Activated CD8-positive, alpha-beta T cell treated with anti-CD3 and anti-CD28 coated beads, Interleukin-2, amount 10 ng/mL, durations not matched to agents 7 days and 5 days (primary cell): ENCODE data around the gene C1orf232. TPM values are rescaled to one million over a fixed set of nuclear protein-coding genes. Genes with fewer than 3 reads are reported as not detected.

ENCODE experiments used
- ATAC-seq: fragments of 150-1000 bp; cut with Tn5 transposase; one replicate; pipeline ENCODE4 v1.10.0; 2021; ENCODE audit warnings: moderate library complexity
- CTCF ChIA-PET: fragments of 350-600 bp; sonication (Branson Sonifier 250); formaldehyde crosslinking; loops from one replicate; lab custom pipeline; 2021; ENCODE audit warnings: antibody characterized with exemption; lab: Charles Lee
- POLR2A ChIA-PET: fragments of 350-600 bp; sonication (Branson Sonifier 250); formaldehyde crosslinking; loops from one replicate; lab custom pipeline; 2021; ENCODE audit warnings: antibody characterized with exemption; lab: Charles Lee
- DNase-seq: peaks from one replicate; pipeline ENCODE4 v3.0.0-alpha.2; 2020
- H3K27ac Mint-ChIP-seq: one replicate; pipeline ENCODE4 v1.8.0; 2021; ENCODE audit warnings: mild to moderate bottlenecking, mixed read lengths
- H3K27me3 Mint-ChIP-seq: one replicate; pipeline ENCODE4 v1.8.0; 2021; ENCODE audit warnings: low read depth, mixed read lengths
- H3K36me3 Mint-ChIP-seq: one replicate; pipeline ENCODE4 v1.8.0; 2021; ENCODE audit warnings: low read depth, mixed read lengths
- H3K4me1 Mint-ChIP-seq: one replicate; pipeline ENCODE4 v1.8.0; 2021; ENCODE audit warnings: low read depth, mixed read lengths
- H3K4me3 Mint-ChIP-seq: one replicate; pipeline ENCODE4 v1.8.0; 2021; ENCODE audit warnings: mild to moderate bottlenecking, mixed read lengths
- H3K9me3 Mint-ChIP-seq: one replicate; pipeline ENCODE4 v1.8.0; 2022; ENCODE audit warnings: mixed read lengths; ENCODE audit not compliant: insufficient read depth
- total RNA-seq, 2 experiments: library from RNA; stranded (reverse); gene quantifications; one replicate each; pipeline ENCODE4 v1.2.3, GENCODE V29; 2021

Gene C1orf232
- total RNA-seq, 2 experiments from 2014 or later: not detected

DNA sequence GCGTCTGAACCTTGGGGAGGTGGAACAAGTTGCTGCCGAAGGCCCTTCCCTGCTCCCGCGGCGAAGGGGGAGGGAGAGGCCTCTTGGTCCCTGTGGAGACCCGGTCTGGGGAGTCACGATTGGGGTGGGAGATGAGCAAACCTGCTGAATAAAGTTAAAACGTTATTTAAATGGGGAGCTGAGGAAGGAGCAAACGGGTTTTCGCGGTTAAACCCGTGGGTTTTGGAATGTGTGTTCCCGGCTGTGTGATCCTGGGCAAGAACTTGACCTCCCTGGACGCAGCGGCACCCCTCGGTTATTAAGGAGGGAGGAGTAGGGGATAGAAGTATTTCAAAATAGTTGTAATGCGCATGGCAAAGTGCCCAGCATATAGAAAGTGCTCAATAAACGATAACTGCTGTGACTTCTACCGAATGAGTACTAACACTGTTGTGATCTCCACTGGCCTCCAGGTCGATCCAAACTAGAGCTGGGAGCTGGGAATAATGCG lies 6.5 kb downstream of the C1orf232 start:
- Mint-ChIP-seq H3K27me3 (peaks cover 36% of the 10 kb centered on the region), H3K27ac (no peak overlapping the region), H3K4me3 (peak overlapping the region; percentile 53), H3K9me3 (no peaks in the 10 kb centered on the region), H3K4me1 (peaks cover 21% of the 10 kb centered on the region), H3K36me3 (no peaks in the 10 kb centered on the region)
- no peak for ATAC-seq
- POLR2A ChIA-PET: no interaction called here
- no peak for DNase-seq
- CTCF ChIA-PET: interaction anchor here (0.9 to 1.8 kb wide), 6 partner anchors 8 to 255 kb away, joined by 3 to 5 read pairs (median 4); partner anchors contain the start of gene ZNF593

DNA sequence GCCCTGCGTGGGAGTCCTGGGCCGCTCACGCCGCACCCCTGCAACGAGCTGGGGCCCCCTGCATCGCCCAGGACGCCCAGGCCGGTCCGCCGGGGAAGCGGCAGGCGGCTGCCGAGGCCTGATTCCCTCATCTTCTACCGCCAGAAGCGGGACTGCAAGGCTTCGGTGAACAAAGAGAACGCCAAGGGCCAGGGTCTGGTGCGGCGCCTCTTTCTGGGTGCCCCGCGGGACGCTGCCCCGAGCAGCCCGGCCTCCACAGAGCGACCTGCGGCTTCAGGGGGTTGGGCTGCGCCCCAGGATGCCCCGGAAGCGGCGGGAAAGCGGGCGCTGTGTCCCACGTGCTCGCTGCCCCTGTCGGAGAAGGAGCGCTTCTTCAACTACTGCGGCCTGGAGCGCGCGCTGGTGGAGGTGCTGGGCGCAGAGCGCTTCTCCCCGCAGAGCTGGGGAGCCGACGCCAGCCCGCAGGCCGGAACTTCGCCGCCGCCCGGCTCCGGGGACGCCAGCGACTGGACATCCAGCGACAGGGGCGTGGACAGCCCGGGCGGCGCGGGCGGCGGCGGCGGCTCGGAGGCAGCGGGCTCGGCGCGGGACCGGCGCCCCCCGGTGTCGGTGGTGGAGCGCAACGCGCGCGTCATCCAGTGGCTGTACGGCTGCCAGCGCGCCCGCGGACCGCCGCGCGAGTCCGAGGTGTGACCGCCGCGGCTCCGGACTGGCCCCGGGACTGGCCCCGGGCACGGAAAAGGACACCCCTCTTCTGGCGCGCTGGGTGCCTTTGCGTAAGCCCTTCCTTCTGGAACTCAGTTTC lies 7.1 kb downstream of the C1orf232 start:
- DNase-seq: peak; percentile 58
- Mint-ChIP-seq H3K4me3 (peak overlapping the region; percentile 53), H3K4me1 (peaks cover 20% of the 10 kb centered on the region), H3K27me3 (peaks cover 33% of the 10 kb centered on the region), H3K36me3 (no peaks in the 10 kb centered on the region), H3K9me3 (no peaks in the 10 kb centered on the region), H3K27ac (no peak overlapping the region)
- ChIA-PET POLR2A (no interaction called here), CTCF (interaction anchor here (0.9 to 1.8 kb wide), 6 partner anchors 8 to 59 kb away, joined by 3 to 5 read pairs (median 4); partner anchors contain the start of gene ZNF593)
- peak; percentile 69 for ATAC-seq

DNA sequence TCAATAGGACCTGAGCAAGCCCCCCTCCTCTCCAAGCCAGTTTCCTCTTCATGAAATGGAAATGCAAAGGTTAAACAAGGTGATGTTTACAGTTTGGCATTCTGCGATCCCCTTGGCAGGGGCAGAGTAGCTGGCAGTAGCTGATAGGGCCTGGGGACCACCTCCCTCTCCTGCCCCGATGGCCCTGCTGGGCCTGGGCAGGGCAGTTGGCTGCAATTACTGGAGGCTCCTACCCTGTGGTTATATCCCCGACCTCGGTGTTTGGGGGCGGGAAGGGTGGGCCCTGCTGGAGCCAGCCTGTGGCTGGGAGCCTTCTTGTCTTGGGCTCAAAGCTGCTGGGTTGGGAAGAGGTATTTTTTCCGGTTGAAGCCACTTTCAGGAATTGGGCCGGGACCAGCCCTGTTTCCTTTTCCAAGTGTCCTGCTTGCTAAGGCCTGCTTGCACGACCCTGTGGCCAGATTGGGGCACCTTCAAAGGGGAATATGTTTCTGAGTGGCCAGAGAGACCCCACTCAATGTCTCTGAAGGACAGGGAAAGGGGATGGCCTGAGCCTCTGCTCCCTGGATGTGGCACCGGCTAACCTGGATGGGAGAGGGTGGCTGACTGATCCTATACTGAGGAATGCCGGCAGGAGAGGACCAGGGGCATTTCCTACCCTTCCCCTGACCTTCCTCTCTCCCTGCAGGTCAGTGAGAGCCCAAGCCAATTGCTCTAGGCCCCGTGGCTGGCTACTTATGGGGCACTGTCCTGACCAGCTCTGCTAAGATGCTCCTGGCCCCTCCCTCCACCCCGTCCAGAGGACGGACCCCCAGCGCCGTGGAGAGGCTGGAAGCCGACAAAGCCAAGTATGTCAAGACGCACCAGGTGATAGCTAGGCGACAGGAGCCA lies 8.0 kb downstream of the C1orf232 start:
- H3K27ac Mint-ChIP-seq: no peak overlapping the region
- peaks cover 19% of the 10 kb centered on the region for H3K4me1 Mint-ChIP-seq
- ChIA-PET CTCF (interaction anchor here (0.9 to 1.8 kb wide), 4 partner anchors 9 to 37 kb away, joined by 3 to 5 read pairs (median 4); partner anchors contain the start of gene ZNF593), POLR2A (no interaction called here)
- H3K9me3 Mint-ChIP-seq: no peaks in the 10 kb centered on the region
- H3K36me3 Mint-ChIP-seq: no peaks in the 10 kb centered on the region
- H3K4me3 Mint-ChIP-seq: no peak overlapping the region
- no peak for ATAC-seq
- H3K27me3 Mint-ChIP-seq: peaks cover 33% of the 10 kb centered on the region
- DNase-seq: no peak

DNA sequence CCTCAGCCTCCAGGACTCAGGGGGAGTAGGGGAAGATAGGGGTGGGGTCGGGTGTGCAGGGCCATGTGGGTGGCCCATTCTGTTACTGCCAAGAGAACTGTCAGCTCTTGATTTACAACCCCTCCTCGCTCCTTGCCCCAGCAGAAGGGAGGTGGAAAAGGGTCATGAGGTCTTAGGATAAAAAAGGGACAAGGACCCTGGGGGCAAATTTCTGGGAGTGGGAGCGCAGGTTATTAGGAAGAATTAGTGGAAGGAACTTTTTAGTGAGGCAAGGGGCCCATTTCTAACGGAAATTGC lies 9.1 kb downstream of the C1orf232 start:
- H3K9me3 Mint-ChIP-seq: no peaks in the 10 kb centered on the region
- no peaks in the 10 kb centered on the region for H3K36me3 Mint-ChIP-seq
- H3K4me3 Mint-ChIP-seq: no peak overlapping the region
- peaks cover 36% of the 10 kb centered on the region for H3K27me3 Mint-ChIP-seq
- ChIA-PET POLR2A (no interaction called here), CTCF (interaction anchor here (5.7 kb wide), 1 partner anchor 10 kb away, joined by 28 read pairs; the partner anchor contains the start of genes C1orf232 and ZNF593)
- H3K27ac Mint-ChIP-seq: no peak overlapping the region
- peaks cover 17% of the 10 kb centered on the region for H3K4me1 Mint-ChIP-seq
- ATAC-seq (no peak), DNase-seq (no peak)

DNA sequence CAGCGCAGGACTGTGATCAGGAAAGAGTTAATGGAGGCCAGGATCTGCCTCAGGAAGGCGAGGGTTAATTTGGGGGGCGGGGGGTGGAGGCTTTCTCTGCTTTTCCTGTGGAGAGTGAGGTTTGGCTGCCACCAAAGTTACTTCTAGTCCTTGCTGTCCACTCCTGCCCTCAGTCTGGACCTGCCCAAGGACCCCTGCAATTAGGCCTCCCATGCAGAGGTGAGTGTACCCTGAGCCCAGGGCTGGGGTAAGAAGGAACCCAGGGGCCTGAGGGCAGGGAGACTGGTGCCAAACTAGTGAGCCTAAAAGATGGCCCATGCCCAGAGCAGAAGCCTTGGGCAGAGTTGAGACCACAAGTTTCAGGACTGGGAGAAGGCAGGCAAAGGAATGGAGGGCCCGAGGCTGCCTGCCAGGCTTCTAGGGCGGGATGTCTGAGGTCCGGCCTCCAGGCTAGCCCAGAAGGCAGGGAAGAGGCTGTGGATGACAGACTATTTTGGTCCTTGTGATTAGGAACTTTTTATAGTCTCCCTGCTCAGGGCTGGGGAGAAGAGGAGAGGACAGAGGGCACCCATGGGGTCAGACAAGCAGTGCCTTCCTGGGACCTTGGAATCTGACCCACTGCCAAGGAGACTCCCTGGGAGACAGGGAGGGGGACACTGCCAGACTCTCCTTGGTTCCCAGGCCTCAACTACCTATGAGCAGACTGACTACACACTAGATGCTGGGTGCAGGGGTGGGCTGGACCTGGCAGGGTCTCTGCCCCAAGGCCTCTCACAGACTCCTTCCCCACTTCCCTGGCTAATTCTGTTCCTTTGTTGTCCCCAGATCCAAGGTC lies 9.6 kb downstream of the C1orf232 start, which contains the start of gene FAM110D:
FAM110D (plus strand) TSS at position 172 of the 835 bp plus-strand sequence. CDS start 2,213 bp downstream, outside the sequence.
- no peak for DNase-seq
- Mint-ChIP-seq H3K4me3 (no peak within 1 kb of the TSS), H3K4me1 (peaks cover 14% of the 10 kb centered on the region), H3K36me3 (no peaks in the 10 kb centered on the region), H3K9me3 (no peaks in the 10 kb centered on the region), H3K27ac (no peak within 1 kb of the TSS), H3K27me3 (peaks cover 36% of the 10 kb centered on the region)
- ChIA-PET POLR2A (no interaction called here), CTCF (interaction anchor here (2.0 to 5.7 kb wide), 2 partner anchors 10 to 75 kb away, joined by 6 to 28 read pairs; partner anchors contain the start of genes C1orf232, CEP85 and ZNF593)
- no peak for ATAC-seq

DNA sequence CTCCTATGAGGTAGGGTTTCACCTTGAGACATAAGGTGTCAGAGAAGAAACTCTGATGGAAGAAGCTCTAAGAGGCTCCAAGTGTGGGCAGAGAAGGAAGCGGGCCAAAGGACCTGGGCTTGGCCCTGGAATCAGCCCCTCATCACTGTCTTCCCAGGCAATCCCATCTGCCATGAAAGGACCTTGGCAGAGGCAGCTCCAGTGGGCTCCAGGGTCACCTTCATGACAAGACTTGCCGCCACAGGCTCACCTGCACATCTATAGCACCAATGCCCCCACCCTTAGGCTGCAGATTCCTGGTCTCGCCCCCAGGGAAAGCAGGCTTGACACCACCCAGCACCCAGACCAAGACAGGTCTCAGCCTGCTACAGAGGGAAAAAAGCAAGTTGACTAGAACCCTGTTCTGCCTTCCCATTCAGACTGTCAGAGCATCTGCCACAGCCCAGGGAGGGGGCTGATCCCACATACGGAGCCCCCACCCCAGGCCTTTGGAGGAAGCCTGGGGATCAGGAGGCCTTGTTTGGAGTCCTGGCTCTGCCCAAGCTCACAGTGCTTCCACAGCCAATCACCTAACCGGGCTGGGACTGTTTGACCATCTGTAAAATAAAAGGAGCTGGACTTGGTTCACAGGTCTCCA lies 10.4 kb downstream of the C1orf232 start:
- H3K9me3 Mint-ChIP-seq: no peaks in the 10 kb centered on the region
- H3K4me3 Mint-ChIP-seq: no peak overlapping the region
- ATAC-seq (no peak), DNase-seq (no peak)
- H3K4me1 Mint-ChIP-seq: peaks cover 11% of the 10 kb centered on the region
- H3K27me3 Mint-ChIP-seq: peaks cover 35% of the 10 kb centered on the region
- ChIA-PET POLR2A (interaction anchor here (0.6 to 1.2 kb wide), 2 partner anchors 11 to 717 kb away, joined by 3 read pairs; partner anchors contain the start of gene ZNF593), CTCF (interaction anchor here (1.5 to 5.7 kb wide), 4 partner anchors 11 to 124 kb away, joined by 3 to 43 read pairs (median 17); partner anchors contain the start of genes C1orf232, CEP85 and ZNF593)
- H3K27ac Mint-ChIP-seq: no peak overlapping the region
- no peaks in the 10 kb centered on the region for H3K36me3 Mint-ChIP-seq

DNA sequence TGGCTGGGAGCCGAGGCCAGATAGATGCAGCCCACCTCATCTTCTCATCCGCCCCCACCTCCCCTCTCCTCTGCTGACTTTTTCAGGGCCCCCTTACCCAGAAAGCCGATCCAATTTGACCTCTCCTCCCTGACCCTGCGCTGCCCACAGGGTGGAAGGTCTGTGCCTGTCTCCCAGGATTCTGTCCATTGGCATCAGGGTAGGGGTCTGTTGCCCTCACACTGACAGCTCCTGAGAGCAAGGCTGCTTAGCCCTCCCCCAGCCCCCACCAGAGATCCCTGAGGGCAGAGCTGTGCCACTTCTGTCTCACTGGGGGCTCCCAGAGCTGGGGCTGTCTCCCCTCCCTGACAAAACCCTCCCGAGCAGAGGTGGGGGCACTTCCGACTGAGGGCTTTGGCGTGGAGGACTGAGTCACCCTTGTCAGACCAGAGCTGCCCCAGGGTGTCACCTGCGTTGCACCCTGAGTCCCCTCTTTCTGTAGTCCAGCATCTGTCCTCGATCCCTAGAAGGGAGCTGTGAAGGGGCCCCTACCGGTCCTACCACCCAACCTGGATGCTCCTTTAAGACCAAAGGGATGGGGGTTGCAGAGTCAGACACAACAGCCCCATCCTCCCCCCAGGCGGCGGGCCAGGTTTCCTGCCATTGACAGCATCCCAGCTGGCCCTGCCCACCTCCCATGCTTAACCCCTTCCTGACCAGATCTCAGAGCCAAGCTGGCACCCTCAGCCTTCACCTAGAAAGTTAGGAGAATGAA lies 12.3 kb downstream of the C1orf232 start:
- Mint-ChIP-seq H3K27ac (no peak overlapping the region), H3K36me3 (no peaks in the 10 kb centered on the region), H3K27me3 (peaks cover 33% of the 10 kb centered on the region), H3K4me1 (peaks cover 7% of the 10 kb centered on the region), H3K4me3 (no peak overlapping the region), H3K9me3 (no peaks in the 10 kb centered on the region)
- ATAC-seq: no peak
- DNase-seq: no peak
- POLR2A ChIA-PET: interaction anchor here (0.8 kb wide), 1 partner anchor 14 kb away, joined by 3 read pairs; no protein-coding TSS in a partner anchor
- CTCF ChIA-PET: interaction anchor here (0.7 to 5.7 kb wide), 8 partner anchors 11 to 261 kb away, joined by 3 to 43 read pairs (median 5); partner anchors contain the start of genes C1orf232 and ZNF593

DNA sequence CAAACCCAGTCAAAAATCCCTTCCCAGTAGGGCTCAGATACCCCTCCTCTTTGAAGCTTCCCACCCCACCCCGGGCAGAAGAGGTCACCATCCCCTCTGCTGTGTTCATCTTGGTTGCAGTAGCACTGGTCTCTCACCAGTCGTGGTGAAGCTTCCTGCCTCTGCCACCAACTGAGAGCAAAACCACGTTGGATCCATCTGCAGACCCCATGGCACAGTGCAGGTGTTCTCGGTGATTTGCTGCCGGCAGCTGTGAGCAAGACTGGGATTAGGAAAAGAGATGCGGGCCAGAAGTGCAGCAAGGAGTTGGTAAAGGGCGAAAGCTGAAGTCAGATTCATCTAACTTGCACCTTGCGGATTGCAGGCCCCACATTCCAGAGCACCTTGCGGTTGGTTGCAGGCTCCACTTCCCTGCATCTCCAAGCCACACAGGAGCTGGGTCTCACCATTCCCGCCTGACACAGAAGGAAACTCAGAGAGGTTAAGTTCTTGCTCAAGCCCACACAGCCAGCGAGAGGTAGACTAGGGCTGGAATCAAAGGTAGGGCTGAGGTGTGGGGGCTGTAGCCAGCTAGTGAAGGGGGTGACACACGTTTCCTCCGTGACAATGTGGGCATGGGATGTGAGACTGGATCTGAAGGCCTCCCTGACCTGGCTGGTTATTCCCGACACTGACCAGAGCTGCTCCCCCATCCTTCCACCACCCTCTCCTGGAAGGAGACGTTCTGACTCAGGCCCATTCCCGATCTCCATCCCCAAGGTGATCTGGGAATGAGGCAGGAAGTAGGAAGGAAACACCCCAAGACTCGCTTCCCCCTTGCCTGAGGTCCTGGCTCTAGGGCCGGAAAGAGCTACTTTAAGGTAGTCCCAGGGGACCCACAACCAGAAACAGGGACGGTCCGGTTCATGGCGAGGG lies 13.1 kb downstream of the C1orf232 start:
- Mint-ChIP-seq H3K9me3 (no peaks in the 10 kb centered on the region), H3K4me1 (peaks cover 5% of the 10 kb centered on the region), H3K36me3 (no peaks in the 10 kb centered on the region), H3K27me3 (peaks cover 33% of the 10 kb centered on the region), H3K4me3 (no peak overlapping the region), H3K27ac (no peak overlapping the region)
- CTCF ChIA-PET: interaction anchor here (0.7 to 5.7 kb wide), 6 partner anchors 11 to 261 kb away, joined by 3 to 43 read pairs (median 7); partner anchors contain the start of genes C1orf232 and ZNF593
- ATAC-seq: no peak
- no peak for DNase-seq
- POLR2A ChIA-PET: no interaction called here

DNA sequence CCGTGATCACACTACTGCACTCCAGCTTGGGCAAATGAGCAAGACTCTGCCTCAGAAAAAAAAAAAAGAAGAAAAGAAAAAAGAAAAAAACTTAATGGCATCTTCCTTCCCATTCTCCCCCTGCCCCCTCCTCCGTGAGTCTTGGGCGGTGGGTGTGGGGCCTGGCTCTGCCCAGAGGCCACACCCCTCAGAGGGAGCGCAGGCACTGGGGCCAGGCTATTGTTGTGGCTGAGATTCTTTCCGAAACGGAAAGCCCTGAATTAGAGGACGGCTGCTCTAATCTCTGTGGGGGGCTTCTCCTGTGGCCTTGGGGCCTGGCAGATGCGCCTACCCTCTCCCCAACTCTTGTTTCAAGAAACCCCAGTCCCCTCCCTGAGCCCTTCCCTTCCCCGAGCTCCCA lies 14.0 kb downstream of the C1orf232 start:
- Mint-ChIP-seq H3K4me3 (no peak overlapping the region), H3K27ac (no peak overlapping the region), H3K36me3 (no peaks in the 10 kb centered on the region), H3K9me3 (no peaks in the 10 kb centered on the region), H3K4me1 (peaks cover 5% of the 10 kb centered on the region), H3K27me3 (peaks cover 34% of the 10 kb centered on the region)
- CTCF ChIA-PET: interaction anchor here (1.0 to 5.7 kb wide), 4 partner anchors 10 to 57 kb away, joined by 3 to 43 read pairs (median 16); partner anchors contain the start of genes C1orf232 and ZNF593
- DNase-seq: no peak
- ATAC-seq: no peak
- POLR2A ChIA-PET: no interaction called here
